Kidney (tissue), 14 donors: Measurements from ENCODE around the gene SECTM1. TPM values are rescaled to one million over a fixed set of nuclear protein-coding genes. Genes with fewer than 3 reads are reported as not detected.
"Not testable (repeated sequence)": the region's sequence is repeated elsewhere in the genome, so short reads cannot be mapped to it uniquely, and the experiment has no call there.

Experiments used
- DNase-seq, 5 donors: peaks; one replicate each; pipeline ENCODE4 v3.0.0-alpha.2; 2013 to 2020
- FAIRE-seq: peaks from 2 replicates; lab custom pipeline; 2012; peaks lifted over from hg19 to GRCh38; lab: Jason Lieb, UNC
- H3K27ac ChIP-seq, 2 donors: one replicate each; pipeline ENCODE4 v1.7.0; 2013; ENCODE audit warnings: low read depth in 2 of 2, low read length in 2 of 2, inconsistent platforms in 1 of 2
- H3K27me3 ChIP-seq: one replicate; pipeline ENCODE4 v1.7.1; 2013; ENCODE audit warnings: low read length, inconsistent platforms; ENCODE audit not compliant: control insufficient read depth, insufficient read depth
- H3K36me3 ChIP-seq, 3 donors: one replicate each; pipeline versions ENCODE4 v1.7.0 to v1.7.1; 2013; ENCODE audit warnings: low read length in 3 of 3, control low read depth in 1 of 3, inconsistent platforms in 1 of 3; ENCODE audit not compliant: insufficient read depth in 3 of 3, control insufficient read depth in 2 of 3
- H3K4me1 ChIP-seq, 3 donors: one replicate each; pipeline versions ENCODE4 v1.7.0 to v1.7.1; 2013; ENCODE audit warnings: low read length in 3 of 3, inconsistent platforms in 1 of 3, low read depth in 1 of 3; ENCODE audit not compliant: control insufficient read depth in 2 of 3, insufficient read depth in 2 of 3
- H3K4me3 ChIP-seq, 3 donors: one replicate each; pipeline versions ENCODE4 v1.7.0 to v1.8.1; 2013; ENCODE audit warnings: low read length in 3 of 3, control low read depth in 1 of 3, inconsistent platforms in 1 of 3
- H3K9ac ChIP-seq, 3 donors: one replicate each; pipeline versions ENCODE4 v1.7.0 to v1.7.1; 2013; ENCODE audit warnings: low read length in 3 of 3, control low read depth in 1 of 3, inconsistent platforms in 1 of 3
- H3K9me3 ChIP-seq, 3 donors: one replicate each; pipeline versions ENCODE4 v1.7.0 to v1.7.1; 2013; ENCODE audit warnings: low read length in 3 of 3, control low read depth in 1 of 3, inconsistent platforms in 1 of 3; ENCODE audit not compliant: control insufficient read depth in 2 of 3, insufficient read depth in 1 of 3
- CTCF ChIP-seq: IDR thresholded peaks from 3 replicates; pipeline ENCODE4 v1.5.1; 2012; ENCODE audit warnings: mild to moderate bottlenecking, moderate library complexity, borderline replicate concordance; ENCODE audit not compliant: insufficient read depth; ENCODE audit errors: extremely low read depth
- intact Hi-C: fragments of 100-400 bp; cut with DNase I; formaldehyde crosslinking; loops from one replicate; pipeline ENCODE4 v1.11.1; 2022
- polyA plus RNA-seq: library from polyadenylated mRNA; stranded (reverse); fragments of 350-450 nt; fragmentation: Illumina TruSeq; extraction: RNeasy Lipid Tissue Mini Kit (QIAGEN cat#74804); gene quantifications from one replicate; pipeline ENCODE4 v1.2.3, GENCODE V29; 2014; ENCODE audit warnings: low read depth, low replicate concordance; ENCODE audit not compliant: insufficient read depth
- total RNA-seq: library from RNA; stranded (reverse); fragmentation: NEBNext Ultra II Directional; extraction: Animal tissue kit (Norgen Biotek cat#: 25700); gene quantifications from one replicate; pipeline ENCODE4 v1.2.1, GENCODE V29; 2021
- donor health status: control.
- donor health status: control.
- donor health status: control.
- donor health status: control.
- donor health status: control.
- donor health status: DM: yes; HTN: yes; CAD: no.
- donor health status: Normal renal cell carcinoma (clear cell type).

The SECTM1 gene
- total and polyA plus RNA-seq, 2 donors from 2014 or later, result 15.4 to 87.5 TPM

- no peaks in the 10 kb centered on the region for H3K27me3 ChIP-seq
- intact Hi-C loops, result no loop called here
- DNase-seq (no peak), FAIRE-seq (no peak)
- no peaks in the 10 kb centered on the region for H3K9me3 ChIP-seq
- H3K27ac ChIP-seq, result no peak overlapping the region
- no peaks in the 10 kb centered on the region for H3K36me3 ChIP-seq
- no peak overlapping the region for H3K4me3 ChIP-seq
- TF ChIP-seq CTCF, result no peak
- H3K9ac ChIP-seq, result no peak overlapping the region
- no peaks in the 10 kb centered on the region for H3K4me1 ChIP-seq
Measured at GRCh38 chr17:82348866-82349265, 15.3 kb upstream of the SECTM1 start.

GRCh38 chr17:82348434-82348833, 14.9 kb upstream of the SECTM1 start:
- H3K27me3 ChIP-seq, result no peaks in the 10 kb centered on the region
- no peak overlapping the region for H3K9ac ChIP-seq
- intact Hi-C loops, result no loop called here
- no peak for DNase-seq
- H3K27ac ChIP-seq, result no peak overlapping the region
- no peak for FAIRE-seq
- no peak overlapping the region for H3K4me3 ChIP-seq
- no peaks in the 10 kb centered on the region for H3K9me3 ChIP-seq
- H3K4me1 ChIP-seq, result no peaks in the 10 kb centered on the region
- no peak for TF ChIP-seq CTCF
- H3K36me3 ChIP-seq, result no peaks in the 10 kb centered on the region

- H3K36me3 ChIP-seq, H3K27me3 ChIP-seq, DNase-seq, H3K4me1 ChIP-seq, H3K9me3 ChIP-seq, FAIRE-seq, H3K27ac ChIP-seq, H3K4me3 ChIP-seq, H3K9ac ChIP-seq, intact Hi-C loops: not testable (repeated sequence)
Measured at GRCh38 chr17:82347994-82348393, 14.4 kb upstream of the SECTM1 start.

GRCh38 chr17:82346342-82347300, 13.1 kb upstream of the SECTM1 start:
- no peak for FAIRE-seq
- H3K4me1 ChIP-seq, result no peaks in the 10 kb centered on the region
- intact Hi-C loops, result no loop called here
- no peaks in the 10 kb centered on the region for H3K27me3 ChIP-seq
- no peak overlapping the region for H3K9ac ChIP-seq
- no peaks in the 10 kb centered on the region for H3K9me3 ChIP-seq
- no peak for DNase-seq
- no peak overlapping the region for H3K4me3 ChIP-seq
- TF ChIP-seq CTCF, result no peak
- H3K27ac ChIP-seq, result no peak overlapping the region
- no peaks in the 10 kb centered on the region for H3K36me3 ChIP-seq
